Panc1 (cell line): ENCODE results near the gene MGAT5B.

ENCODE experiments used
- CTCF ChIP-seq: fragments of 450-650 bp; IDR thresholded peaks from 2 replicates; pipeline ENCODE4 v1.5.1; 2017; ENCODE audit warnings: mild to moderate bottlenecking
- POLR2AphosphoS5 ChIP-seq: IDR thresholded peaks from 2 replicates; pipeline ENCODE4 v1.6.1; 2012; ENCODE audit warnings: mild to moderate bottlenecking, low read depth, low read length, moderate library complexity
- SIN3A ChIP-seq: IDR thresholded peaks from 2 replicates; pipeline ENCODE4 v1.6.1; 2012; ENCODE audit warnings: low read depth, mild to moderate bottlenecking, low read length, moderate library complexity, borderline replicate concordance; ENCODE audit not compliant: insufficient read depth
- TCF7L2 ChIP-seq: IDR thresholded peaks from 2 replicates; pipeline ENCODE4 v1.6.1; 2011; ENCODE audit warnings: mild to moderate bottlenecking, low read depth, low read length, inconsistent platforms

GRCh38 chr17:76948301-76948700 is 80.1 kb downstream of the MGAT5B start:
- TF ChIP-seq CTCF (no peak), TCF7L2 (no peak), POLR2AphosphoS5 (no peak), SIN3A (no peak)
